Hippocampal formation (tissue), 2 donors: Measurements from ENCODE around the gene NPAS3.

Experiments used
- DNase-seq, 2 donors: peaks; one replicate each; lab custom pipeline; 2025; lab: John Stamatoyannopoulos, UW

The NPAS3 gene

GRCh38 chr14:33165926-33166289, 227.2 kb downstream of the NPAS3 start:
- no peak for DNase-seq

GRCh38 chr14:33175951-33176350, 237.3 kb downstream of the NPAS3 start:
- DNase-seq = no peak

- DNase-seq = no peak
These were observed 245.9 kb downstream of the NPAS3 start for GRCh38 chr14:33184587-33184986.

- DNase-seq = no peak
These were observed 248.0 kb downstream of the NPAS3 start for GRCh38 chr14:33186656-33187055.

- no peak for DNase-seq
These were observed 250.2 kb downstream of the NPAS3 start for GRCh38 chr14:33188880-33189279.

GRCh38 chr14:33191855-33192254, 253.2 kb downstream of the NPAS3 start:
- no peak for DNase-seq

GRCh38 chr14:33194551-33194950, 255.9 kb downstream of the NPAS3 start:
- no peak for DNase-seq

GRCh38 chr14:33198684-33199083, 260.0 kb downstream of the NPAS3 start:
- no peak for DNase-seq

- DNase-seq = no peak
These were observed 262.4 kb downstream of the NPAS3 start for GRCh38 chr14:33201116-33201515.

GRCh38 chr14:33206981-33207380, 268.3 kb downstream of the NPAS3 start:
- DNase-seq = no peak

- no peak for DNase-seq
These were observed 268.9 kb downstream of the NPAS3 start for GRCh38 chr14:33207467-33208017.

GRCh38 chr14:33210311-33210710, 271.6 kb downstream of the NPAS3 start:
- DNase-seq = no peak

GRCh38 chr14:33218026-33218425, 279.3 kb downstream of the NPAS3 start:
- DNase-seq = no peak

- DNase-seq = no peak
These were observed 281.3 kb downstream of the NPAS3 start for GRCh38 chr14:33219957-33220356.

- peak; percentile 68 to 88 for DNase-seq
These were observed 290.7 kb downstream of the NPAS3 start for GRCh38 chr14:33229269-33229929.

- no peak for DNase-seq
These were observed 291.3 kb downstream of the NPAS3 start for GRCh38 chr14:33230021-33230420.

- no peak for DNase-seq
These were observed 293.4 kb downstream of the NPAS3 start for GRCh38 chr14:33232031-33232430.

GRCh38 chr14:33237115-33237740, 298.5 kb downstream of the NPAS3 start:
- no peak for DNase-seq

GRCh38 chr14:33239465-33239864, 300.8 kb downstream of the NPAS3 start:
- DNase-seq = no peak

GRCh38 chr14:33240466-33240865, 301.8 kb downstream of the NPAS3 start:
- DNase-seq = no peak

GRCh38 chr14:33241331-33241730, 302.7 kb downstream of the NPAS3 start:
- DNase-seq = no peak

- no peak for DNase-seq
These were observed 310.6 kb downstream of the NPAS3 start for GRCh38 chr14:33249233-33249820.

- no peak for DNase-seq
These were observed 312.3 kb downstream of the NPAS3 start for GRCh38 chr14:33250963-33251362.
